Choroid plexus epithelial cell (primary cell): ENCODE data around the gene HIP1R.
"Not testable (repeated sequence)": the region's sequence is repeated elsewhere in the genome, so short reads cannot be mapped to it uniquely, and the experiment has no call there.

Experiments
- DNase-seq: peaks from one replicate; pipeline ENCODE4 v3.0.0-alpha.2; 2010; ENCODE audit warnings: low read depth
- H3K4me3 ChIP-seq: 2 replicates; pipeline ENCODE4 v1.5.1; 2011; ENCODE audit warnings: low read depth, mild to moderate bottlenecking, control low read depth, low read length, moderate library complexity
- TF ChIP-seq, protein P1 (sequence below): conservative IDR thresholded peaks from 2 replicates; pipeline ENCODE4 v1.5.1; 2011; ENCODE audit warnings: low read depth, mild to moderate bottlenecking, control low read depth, inconsistent platforms, low read length, moderate library complexity

The HIP1R gene

GRCh38 chr12:122874081-122874480, 38.8 kb downstream of the HIP1R start:
- no peak for DNase-seq
- H3K4me3 ChIP-seq = no peak overlapping the region
- TF ChIP-seq, protein P1, sequence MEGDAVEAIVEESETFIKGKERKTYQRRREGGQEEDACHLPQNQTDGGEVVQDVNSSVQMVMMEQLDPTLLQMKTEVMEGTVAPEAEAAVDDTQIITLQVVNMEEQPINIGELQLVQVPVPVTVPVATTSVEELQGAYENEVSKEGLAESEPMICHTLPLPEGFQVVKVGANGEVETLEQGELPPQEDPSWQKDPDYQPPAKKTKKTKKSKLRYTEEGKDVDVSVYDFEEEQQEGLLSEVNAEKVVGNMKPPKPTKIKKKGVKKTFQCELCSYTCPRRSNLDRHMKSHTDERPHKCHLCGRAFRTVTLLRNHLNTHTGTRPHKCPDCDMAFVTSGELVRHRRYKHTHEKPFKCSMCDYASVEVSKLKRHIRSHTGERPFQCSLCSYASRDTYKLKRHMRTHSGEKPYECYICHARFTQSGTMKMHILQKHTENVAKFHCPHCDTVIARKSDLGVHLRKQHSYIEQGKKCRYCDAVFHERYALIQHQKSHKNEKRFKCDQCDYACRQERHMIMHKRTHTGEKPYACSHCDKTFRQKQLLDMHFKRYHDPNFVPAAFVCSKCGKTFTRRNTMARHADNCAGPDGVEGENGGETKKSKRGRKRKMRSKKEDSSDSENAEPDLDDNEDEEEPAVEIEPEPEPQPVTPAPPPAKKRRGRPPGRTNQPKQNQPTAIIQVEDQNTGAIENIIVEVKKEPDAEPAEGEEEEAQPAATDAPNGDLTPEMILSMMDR = no peak

DNA sequence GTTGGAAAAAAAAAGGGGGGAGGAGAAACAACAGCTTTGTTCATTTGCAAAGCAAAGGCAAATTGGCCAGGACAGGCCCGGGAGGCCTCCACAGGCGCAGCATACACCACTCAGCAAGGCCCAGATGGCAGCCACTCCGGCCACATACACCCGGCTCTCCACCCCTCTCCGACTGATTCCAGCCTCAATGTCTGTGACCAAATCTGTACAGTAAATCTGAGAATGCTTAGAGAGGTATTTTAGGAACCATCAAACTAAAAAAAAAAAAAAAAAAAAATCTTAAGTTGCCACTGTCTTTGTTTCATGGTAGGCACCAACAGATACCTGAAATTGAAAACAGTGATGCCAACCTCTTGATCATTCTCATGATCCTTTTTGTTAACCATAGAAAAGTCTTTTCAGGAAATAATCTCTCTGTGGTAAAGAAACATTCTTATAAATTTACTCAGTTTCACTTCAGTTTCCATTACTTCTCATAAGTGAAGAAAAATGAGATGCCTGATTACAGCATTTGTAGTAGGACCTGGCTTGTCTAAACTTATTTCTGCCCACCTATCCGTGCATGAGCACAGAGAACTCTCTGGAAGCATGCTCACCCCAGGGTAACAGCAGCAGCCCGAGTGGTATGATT, 40.4 kb downstream of the HIP1R start:
- no peak for DNase-seq
- no peak overlapping the region for H3K4me3 ChIP-seq
- TF ChIP-seq, protein P1 = no peak

DNA sequence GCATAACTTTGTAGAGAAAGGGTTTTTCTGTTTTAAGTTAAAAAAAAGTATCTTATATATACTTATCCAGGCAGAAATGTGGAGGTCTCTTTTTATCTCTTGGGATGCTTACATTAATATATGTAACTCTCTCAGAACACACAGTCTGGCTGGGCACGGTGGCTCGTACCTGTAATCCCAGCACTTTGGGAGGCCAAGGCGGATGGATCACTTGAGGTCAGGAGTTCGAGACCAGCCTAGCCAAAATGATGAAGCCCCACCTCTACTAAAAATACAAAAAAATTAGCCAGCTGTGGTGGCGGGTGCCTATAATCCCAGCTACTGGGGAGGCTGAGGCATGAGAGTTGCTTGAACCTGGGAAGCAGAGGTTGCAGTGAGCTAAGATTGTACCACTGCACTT, 41.0 kb downstream of the HIP1R start:
- H3K4me3 ChIP-seq, DNase-seq: not testable (repeated sequence)

DNA sequence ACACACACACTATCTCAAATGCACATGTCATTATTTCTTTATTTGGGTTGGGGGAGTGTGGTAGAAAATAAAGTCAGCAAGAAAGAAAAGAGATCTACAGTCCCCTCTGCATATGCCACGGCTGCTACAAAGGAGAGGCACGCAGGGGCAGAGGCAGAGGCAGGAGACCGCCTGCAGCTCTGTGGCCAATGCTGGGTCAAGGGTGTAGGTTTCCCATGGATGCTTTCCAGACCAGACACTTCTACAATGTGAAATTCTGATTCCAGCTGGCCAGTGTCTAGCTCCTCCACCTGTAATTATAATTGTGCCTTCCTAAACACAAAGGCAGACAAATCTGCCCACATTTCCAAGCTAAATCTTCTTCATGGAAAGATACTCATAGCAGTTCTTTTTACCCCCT, 41.5 kb downstream of the HIP1R start:
- DNase-seq = peak; percentile 72
- no peak overlapping the region for H3K4me3 ChIP-seq
- TF ChIP-seq, protein P1 = no peak

DNA sequence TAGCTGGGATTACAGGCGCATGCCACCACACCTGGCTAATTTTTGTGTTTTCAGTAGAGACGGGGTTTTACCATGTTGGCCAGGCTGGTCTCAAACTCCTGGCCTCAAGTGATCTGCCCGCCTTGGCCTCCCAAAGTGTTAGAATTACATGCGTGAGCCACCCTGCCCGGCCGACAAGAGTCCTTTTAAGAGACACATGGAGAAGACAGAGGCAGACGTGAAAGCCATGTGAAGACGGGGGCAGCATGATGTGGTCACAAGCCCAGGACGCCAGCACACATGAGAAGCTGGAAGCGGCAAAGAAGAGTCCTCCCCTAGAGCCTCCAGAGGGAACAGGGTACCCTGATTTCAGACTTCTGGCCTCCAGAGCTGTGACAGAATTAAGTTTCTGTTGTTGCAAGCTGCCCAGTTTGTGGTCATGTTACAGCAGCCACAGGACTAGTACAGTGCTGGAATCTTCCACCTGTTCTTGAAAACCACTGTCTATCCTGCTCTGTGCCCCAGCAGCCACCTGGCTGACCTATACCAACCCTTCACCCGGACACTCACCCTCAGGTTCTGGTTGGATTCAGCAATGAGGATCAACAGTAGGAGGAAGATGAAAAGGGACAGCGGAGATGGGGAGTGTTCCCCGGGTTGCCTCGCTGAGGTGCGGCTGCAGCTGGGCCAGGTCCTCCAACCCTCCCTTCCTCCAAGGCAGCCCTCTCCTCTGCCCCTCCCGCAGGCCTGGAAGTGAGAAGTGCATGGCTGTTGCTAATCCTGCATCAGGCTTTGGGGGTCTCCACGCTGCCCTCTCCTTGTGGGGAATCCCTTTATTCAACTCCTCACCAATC, 43.7 kb downstream of the HIP1R start:
- TF ChIP-seq, protein P1 = no peak
- no peak overlapping the region for H3K4me3 ChIP-seq
- DNase-seq = no peak

- TF ChIP-seq, protein P1 = no peak
- DNase-seq = peak; percentile 56
- H3K4me3 ChIP-seq = no peak overlapping the region
These were observed 45.0 kb downstream of the HIP1R start for GRCh38 chr12:122880155-122880667.

- TF ChIP-seq, protein P1 = peak; percentile 71
- no peak overlapping the region for H3K4me3 ChIP-seq
- peak; percentile 71 for DNase-seq
These were observed 45.4 kb downstream of the HIP1R start for GRCh38 chr12:122880668-122881067.
